PC-9 (cell line): Measurements from ENCODE around the gene C2CD4A.

Experiments used
- EZH2 ChIP-seq: fragments of 200-600 bp; sonication (generic); IDR thresholded peaks from 2 replicates; pipeline ENCODE4 v1.8.0; 2017; ENCODE audit warnings: antibody characterized with exemption, low read depth
- TF ChIP-seq, protein P1 (sequence below): fragments of 200-600 bp; sonication (generic); conservative IDR thresholded peaks from 2 replicates; pipeline ENCODE4 v1.6.1; 2017; ENCODE audit warnings: mixed run types, antibody characterized with exemption, mild to moderate bottlenecking, moderate library complexity

DNA sequence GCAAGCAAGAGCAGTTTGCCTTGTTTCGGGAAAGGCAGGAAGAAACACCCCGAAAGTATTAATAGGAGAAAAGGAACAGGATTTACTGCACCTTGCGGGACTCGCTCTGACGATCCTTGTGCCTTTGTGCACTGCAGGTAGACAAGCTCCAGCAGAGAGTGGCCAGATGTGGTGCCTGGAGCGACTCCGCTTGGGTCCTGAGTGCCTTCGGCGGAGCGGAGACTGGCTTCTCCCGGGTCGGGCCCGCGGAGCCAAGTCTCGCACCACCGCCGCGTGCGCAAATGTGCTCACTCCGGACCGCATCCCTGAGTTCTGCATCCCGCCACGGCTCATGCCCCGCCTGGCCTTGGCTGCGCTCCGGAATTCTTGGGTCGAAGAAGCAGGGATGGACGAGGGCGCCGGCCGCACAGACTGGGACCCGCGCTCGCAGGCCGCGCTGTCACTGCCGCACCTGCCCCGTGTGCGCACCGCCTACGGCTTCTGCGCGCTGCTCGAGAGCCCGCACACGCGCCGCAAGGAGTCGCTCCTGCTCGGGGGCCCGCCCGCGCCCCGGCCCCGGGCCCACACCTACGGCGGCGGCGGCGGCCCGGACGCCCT lies 769 bp downstream of the C2CD4A start:
- TF ChIP-seq, protein P1, sequence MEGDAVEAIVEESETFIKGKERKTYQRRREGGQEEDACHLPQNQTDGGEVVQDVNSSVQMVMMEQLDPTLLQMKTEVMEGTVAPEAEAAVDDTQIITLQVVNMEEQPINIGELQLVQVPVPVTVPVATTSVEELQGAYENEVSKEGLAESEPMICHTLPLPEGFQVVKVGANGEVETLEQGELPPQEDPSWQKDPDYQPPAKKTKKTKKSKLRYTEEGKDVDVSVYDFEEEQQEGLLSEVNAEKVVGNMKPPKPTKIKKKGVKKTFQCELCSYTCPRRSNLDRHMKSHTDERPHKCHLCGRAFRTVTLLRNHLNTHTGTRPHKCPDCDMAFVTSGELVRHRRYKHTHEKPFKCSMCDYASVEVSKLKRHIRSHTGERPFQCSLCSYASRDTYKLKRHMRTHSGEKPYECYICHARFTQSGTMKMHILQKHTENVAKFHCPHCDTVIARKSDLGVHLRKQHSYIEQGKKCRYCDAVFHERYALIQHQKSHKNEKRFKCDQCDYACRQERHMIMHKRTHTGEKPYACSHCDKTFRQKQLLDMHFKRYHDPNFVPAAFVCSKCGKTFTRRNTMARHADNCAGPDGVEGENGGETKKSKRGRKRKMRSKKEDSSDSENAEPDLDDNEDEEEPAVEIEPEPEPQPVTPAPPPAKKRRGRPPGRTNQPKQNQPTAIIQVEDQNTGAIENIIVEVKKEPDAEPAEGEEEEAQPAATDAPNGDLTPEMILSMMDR, result no peak
- TF ChIP-seq EZH2, result no peak
